ENCODE measurements around the gene PCDHGB2.
"Not testable (repeated sequence)": the region's sequence is repeated elsewhere in the genome, so short reads cannot be mapped to it uniquely, and the experiment has no call there.

Gene PCDHGB2

DNA sequence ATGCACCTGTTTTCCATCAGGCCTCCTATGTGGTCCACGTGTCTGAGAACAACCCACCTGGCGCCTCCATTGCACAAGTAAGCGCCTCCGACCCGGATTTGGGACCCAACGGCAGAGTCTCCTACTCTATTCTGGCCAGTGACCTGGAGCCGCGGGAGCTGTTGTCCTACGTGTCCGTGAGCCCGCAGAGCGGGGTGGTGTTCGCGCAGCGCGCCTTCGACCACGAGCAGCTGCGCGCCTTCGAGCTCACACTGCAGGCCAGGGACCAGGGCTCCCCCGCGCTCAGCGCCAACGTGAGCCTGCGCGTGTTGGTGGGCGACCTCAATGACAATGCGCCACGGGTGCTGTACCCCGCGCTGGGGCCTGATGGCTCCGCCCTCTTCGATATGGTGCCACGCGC, 8.2 kb upstream of the PCDHGB2 start:
- DNase-seq: no peak

DNA sequence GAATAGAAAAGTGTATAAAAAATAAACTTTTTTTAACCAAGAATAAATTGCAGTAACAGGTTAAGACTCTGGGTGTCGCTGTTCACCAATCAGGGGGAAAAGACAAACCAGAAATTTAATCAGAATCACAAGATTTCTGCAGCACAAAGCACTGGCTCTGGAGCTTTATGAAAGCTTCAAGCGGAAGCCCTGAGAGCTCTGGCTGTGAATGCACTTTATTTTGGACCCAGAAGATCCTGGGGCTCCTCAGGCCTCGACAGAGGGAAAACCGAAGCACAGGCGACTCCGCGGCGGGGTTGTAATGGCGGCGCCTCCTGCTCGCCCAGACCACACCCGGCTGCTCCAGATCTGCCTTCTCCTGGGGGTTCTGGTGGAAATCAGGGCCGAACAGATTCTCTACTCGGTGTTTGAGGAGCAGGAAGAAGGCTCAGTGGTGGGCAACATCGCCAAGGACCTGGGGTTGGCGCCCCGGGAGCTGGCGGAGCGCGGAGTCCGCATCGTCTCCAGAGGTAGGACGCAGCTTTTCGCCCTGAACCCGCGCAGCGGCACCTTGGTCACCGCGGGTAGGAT, 4.8 kb upstream of the PCDHGB2 start, which contains the start of gene PCDHGA4:
Gene PCDHGA4 (plus strand): TSS at position 122 of the 570 bp plus-strand sequence. CDS start 87 bp downstream, at position 209.
- no peak for DNase-seq

DNA sequence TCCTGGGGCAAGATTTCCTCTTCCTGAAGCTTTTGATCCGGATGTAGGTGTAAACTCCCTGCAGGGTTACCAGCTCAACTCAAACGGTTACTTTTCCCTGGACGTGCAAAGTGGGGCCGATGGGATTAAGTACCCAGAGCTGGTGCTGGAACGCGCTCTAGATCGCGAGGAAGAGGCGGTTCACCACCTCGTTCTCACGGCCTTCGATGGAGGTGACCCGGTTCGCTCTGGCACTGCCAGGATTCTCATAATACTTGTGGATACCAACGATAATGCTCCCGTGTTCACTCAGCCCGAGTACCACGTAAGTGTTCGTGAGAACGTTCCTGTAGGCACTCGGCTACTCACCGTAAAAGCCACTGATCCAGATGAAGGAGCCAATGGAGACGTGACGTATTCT, 4.2 kb upstream of the PCDHGB2 start:
- no peak for DNase-seq

DNA sequence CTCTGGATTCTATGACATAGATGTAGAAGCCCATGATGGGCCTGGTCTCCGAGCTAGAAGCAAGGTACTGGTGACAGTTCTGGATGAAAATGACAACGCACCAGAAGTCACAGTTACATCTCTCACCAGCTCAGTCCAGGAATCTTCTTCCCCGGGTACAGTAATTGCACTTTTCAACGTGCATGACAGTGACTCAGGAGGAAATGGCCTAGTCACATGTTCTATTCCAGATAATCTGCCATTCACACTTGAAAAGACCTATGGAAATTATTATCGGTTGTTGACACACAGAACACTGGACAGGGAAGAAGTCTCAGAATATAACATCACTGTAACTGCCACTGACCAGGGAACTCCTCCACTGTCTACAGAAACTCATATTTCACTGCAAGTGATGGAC, 3.7 kb upstream of the PCDHGB2 start:
- no peak for DNase-seq

DNA sequence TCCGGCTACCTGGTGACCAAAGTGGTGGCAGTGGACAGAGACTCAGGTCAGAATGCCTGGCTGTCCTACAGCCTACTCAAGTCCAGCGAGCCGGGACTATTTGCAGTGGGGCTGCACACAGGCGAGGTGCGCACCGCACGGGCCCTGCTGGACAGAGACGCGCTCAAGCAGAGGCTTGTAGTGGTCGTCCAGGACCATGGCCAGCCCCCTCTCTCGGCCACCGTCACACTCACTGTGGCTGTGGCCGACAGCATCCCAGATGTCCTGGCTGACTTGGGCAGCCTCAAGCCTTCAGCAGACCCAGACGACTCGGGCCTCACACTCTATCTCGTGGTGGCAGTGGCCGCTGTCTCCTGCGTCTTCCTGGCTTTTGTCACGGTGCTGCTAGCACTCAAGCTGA, 2.8 kb upstream of the PCDHGB2 start:
- DNase-seq: no peak

DNA sequence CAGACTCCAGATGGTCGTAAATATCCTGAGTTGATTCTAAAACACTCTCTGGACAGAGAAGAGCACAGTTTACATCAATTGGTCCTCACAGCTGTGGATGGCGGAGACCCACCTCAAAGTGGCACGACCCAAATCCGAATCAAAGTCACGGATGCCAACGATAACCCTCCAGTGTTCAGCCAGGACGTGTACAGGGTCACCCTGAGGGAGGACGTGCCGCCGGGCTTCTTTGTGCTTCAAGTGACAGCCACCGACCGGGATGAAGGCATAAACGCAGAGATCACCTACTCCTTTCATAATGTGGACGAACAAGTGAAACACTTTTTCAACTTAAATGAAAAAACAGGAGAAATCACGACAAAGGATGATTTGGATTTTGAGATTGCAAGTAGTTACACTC, 891 bp downstream of the PCDHGB2 start:
- DNase-seq: no peak

DNA sequence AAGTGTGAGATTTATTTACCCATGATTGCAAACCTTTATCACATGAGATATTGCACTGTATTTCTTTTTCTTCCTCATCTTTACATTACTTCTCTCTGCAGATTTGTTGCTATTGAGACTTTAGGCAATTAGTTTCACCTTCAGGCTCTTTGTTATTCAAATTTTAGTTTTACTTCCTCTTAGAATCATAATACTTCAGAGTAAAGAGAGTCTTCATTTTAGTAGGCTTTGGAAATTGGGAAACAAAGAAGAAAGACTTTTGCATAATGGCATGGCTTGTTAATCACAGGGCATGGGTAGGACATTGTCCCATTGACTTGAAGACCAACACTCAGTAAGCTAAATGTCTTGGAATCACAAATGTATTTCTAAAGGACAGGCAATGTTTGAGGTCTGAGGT, 2.9 kb downstream of the PCDHGB2 start:
- DNase-seq: no peak

DNA sequence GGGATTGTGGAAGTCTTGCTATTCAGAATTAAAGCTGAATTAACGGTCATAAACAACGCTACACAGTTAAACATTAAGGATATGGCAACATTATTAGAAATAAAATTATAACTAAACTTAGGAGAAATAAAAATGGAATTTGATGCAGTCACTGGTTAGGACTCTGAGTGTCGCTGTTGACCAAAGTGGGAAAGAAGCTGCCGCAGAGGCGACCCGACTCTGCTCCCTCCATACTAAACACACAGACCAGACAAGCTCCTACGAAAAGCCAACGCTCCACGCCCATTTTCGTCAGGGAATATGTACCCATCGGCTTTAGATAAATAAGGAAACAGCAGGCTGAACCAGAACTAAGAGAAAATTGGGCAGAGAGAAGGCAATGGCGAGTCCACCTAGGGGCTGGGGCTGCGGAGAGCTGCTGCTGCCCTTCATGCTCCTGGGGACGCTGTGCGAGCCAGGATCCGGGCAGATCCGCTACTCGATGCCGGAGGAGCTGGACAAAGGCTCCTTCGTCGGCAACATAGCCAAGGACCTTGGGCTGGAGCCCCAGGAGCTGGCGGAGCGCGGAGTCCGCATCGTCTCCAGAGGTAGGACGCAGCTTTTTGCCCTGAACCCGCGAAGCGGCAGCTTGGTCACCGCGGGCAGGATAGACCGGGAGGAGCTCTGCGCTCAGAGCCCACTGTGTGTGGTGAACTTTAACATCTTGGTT, 4.3 kb downstream of the PCDHGB2 start, which contains the start of gene PCDHGA5:
Gene PCDHGA5 (plus strand): TSS at position 211 of the 709 bp plus-strand sequence. CDS start 169 bp downstream, at position 380.
- peak; percentile 35 for DNase-seq

DNA sequence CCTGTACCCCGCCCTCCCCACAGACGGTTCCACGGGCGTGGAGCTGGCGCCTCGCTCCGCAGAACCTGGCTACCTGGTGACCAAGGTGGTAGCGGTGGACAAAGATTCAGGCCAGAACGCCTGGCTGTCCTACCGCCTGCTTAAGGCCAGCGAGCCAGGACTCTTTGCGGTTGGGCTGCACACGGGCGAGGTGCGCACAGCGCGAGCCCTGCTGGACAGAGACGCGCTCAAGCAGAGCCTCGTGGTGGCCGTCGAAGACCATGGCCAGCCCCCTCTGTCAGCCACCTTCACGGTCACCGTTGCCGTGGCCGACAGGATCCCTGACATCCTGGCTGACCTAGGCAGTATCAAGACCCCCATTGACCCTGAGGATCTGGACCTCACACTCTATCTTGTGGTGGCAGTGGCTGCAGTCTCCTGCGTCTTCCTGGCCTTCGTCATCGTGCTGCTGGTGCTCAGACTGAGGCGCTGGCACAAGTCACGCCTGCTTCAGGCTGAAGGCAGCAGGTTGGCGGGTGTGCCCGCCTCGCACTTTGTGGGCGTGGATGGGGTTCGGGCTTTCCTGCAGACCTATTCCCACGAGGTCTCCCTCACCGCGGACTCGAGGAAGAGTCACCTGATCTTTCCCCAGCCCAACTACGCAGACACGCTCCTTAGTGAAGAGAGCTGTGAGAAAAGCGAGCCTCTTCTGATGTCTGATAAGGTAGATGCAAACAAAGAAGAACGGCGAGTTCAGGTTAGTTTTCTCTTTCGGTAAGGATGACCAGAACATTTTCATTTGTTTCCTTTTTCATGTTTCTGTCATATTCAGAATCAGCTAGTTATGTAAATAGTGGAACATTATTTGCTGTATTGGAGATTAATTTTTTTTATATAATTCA, 6.5 kb downstream of the PCDHGB2 start:
- no peak for DNase-seq

DNA sequence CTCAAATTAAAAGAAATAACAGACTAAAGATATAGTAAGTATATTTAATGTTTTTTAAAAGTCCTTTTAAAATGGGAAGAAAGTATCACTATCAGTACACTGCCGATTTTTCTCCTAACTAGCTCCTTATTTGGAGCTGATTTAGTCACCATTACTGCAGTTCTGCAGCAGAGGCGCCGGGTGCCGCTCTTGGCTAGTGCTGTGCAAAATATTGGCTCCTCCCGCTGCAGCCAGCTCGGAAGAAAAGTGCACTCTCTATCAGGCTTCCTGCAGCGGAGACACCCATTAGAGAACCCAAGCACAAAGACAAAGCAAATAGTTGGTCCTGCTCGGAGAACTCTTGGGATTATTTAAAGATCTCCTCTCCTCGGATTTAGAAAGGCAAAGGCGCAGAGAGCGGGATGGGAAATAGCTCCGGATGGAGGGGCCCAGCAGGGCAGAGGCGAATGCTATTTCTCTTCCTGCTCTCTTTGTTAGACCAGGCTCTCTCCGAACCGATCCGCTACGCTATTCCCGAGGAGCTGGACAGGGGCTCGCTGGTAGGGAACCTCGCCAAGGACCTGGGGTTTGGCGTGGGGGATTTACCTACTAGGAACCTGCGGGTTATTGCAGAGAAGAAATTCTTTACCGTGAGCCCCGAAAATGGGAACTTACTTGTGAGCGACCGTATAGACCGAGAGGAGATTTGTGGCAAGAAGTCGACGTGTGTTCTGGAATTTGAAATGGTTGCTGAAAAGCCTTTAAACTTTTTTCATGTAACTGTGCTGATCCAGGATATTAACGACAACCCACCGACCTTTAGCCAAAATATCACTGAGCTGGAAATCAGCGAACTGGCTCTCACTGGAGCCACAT, 10.4 kb downstream of the PCDHGB2 start, which contains the start of gene PCDHGB3:
Gene PCDHGB3 (plus strand): TSS at position 249 of the 855 bp plus-strand sequence. CDS start 153 bp downstream, at position 402.
- DNase-seq: peak; percentile 69

DNA sequence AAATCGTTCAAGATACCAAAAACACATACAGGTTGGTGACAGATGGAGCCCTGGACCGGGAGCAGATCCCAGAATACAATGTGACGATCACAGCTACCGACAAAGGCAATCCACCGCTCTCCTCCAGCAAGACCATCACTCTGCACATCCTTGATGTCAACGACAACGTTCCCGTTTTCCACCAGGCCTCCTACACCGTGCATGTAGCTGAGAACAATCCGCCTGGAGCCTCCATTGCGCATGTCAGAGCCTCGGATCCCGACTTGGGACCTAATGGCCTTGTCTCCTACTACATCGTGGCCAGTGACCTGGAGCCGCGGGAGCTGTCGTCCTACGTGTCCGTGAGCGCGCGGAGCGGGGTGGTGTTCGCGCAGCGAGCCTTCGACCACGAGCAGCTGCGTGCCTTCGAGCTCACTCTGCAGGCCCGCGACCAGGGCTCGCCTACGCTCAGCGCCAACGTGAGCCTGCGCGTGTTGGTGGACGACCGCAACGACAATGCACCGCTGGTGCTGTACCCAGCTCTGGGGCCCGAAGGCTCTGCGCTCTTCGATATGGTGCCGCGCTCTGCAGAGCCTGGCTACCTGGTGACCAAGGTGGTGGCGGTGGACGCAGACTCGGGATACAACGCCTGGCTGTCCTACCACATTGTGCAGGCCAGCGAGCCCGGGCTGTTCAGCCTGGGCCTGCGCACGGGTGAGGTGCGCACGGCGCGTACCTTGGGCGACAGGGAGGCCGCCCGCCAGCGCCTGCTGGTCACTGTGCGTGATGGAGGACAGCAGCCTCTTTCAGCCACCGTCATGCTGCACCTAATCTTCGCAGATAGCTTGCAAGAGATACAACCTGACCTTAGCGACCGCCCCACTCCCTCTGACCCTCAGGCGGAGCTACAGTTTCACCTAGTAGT, 12.0 kb downstream of the PCDHGB2 start:
- no peak for DNase-seq

DNA sequence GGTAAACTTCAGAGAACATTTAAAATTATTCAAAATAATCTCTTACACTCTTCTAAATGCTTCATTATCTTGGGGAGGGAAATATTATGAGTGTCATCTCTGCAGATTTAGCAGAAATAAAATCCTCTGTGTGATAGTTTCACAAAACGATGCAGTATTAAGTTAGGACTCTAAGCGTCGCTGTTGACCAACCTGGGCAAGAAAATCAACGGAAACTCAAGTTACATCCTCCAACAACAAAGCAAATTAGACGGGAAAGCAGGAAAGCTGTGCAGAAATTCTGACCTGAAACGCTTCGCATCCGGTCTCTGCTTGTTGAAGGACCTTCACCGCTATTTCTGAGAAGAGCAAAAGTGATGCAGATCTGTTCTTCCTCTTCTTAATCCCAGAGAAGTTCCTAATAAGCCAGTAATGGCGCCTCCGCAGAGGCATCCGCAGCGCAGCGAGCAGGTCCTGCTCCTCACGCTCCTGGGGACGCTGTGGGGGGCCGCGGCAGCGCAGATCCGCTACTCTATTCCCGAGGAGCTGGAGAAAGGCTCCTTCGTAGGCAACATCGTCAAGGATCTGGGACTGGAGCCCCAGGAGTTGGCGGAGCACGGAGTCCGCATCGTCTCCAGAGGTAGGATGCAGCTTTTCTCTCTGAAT, 14.0 kb downstream of the PCDHGB2 start, which contains the start of gene PCDHGA6:
Gene PCDHGA6 (plus strand): TSS at position 219 of the 645 bp plus-strand sequence. CDS start 193 bp downstream, at position 412.
- DNase-seq: peak; percentile 46

DNA sequence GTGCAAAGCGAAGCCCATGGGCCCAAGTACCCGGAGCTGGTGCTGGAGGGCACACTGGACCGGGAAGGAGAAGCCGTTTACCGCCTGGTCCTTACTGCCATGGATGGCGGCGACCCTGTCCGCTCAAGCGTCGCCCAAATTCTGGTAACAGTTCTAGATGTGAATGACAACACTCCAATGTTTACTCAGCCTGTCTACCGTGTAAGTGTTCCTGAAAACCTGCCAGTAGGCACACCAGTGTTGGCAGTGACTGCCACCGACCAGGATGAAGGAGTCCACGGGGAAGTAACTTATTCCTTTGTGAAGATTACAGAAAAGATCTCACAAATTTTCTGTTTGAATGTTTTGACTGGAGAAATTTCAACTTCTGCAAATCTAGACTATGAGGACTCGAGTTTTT, 14.8 kb downstream of the PCDHGB2 start:
- DNase-seq: no peak

DNA sequence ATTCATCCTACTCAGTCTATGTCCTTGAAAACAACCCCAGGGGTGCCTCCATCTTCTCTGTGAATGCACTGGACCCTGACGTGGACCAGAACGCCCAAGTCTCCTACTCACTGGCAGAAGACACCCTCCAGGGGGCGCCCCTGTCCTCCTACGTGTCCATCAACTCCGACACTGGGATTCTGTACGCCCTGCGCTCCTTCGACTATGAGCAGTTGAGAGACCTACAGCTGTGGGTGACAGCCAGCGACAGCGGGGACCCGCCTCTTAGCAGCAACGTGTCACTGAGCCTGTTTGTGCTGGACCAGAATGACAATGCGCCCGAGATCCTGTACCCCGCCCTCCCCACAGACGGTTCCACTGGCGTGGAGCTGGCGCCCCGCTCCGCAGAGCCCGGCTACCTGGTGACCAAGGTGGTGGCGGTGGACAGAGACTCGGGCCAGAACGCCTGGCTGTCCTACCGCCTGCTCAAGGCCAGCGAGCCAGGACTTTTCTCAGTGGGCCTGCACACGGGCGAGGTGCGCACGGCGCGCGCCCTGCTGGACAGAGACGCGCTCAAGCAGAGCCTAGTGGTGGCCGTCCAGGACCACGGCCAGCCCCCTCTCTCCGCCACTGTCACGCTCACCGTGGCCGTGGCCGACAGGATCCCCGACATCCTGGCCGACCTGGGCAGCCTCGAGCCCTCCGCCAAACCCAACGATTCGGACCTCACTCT, 15.8 kb downstream of the PCDHGB2 start:
- DNase-seq: not testable (repeated sequence)

DNA sequence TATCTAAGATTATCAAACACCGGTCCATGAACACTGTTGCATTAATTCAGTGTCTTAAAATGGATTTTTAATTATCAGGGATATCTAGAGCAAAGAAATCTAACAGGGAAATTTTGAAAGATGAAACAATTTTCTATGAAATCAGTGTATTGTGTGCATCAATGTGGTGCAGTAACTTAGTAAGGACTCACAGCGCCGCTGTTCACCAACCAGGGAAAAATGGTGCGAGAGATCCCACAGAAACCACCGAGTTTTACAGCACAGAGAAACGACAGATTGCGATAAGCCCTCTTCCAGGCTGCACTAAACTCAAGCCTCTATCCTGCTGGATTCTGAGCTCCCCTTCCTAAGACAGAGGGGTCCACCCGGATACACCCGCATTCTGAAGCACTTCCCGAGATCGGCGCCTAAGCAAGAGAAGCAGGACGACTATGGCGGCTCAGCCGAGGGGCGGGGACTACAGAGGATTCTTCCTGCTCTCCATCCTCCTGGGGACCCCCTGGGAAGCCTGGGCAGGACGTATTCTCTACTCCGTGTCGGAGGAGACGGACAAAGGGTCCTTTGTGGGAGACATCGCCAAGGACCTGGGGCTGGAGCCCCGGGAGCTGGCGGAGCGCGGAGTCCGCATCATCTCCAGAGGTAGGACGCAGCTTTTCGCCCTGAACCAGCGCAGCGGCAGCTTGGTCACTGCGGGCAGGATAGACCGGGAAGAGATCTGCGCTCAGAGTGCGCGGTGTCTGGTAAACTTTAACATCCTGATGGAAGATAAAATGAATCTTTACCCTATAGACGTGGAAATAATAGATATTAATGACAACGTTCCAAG, 22.9 kb downstream of the PCDHGB2 start, which contains the start of gene PCDHGA7:
Gene PCDHGA7 (plus strand): TSS at position 274 of the 826 bp plus-strand sequence. CDS start 158 bp downstream, at position 432.
- peak; percentile 52 for DNase-seq

DNA sequence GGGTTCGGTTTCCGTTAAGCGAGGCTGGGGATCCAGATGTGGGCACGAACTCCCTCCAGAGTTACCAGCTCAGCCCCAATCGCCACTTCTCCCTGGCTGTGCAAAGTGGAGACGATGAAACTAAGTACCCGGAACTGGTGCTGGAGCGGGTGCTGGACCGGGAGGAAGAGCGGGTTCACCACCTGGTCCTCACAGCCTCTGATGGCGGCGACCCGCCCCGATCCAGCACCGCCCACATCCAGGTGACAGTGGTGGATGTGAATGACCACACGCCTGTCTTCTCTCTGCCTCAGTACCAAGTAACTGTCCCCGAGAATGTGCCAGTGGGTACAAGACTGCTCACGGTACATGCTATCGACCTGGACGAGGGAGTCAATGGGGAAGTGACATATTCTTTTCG, 23.6 kb downstream of the PCDHGB2 start:
- DNase-seq: no peak

DNA sequence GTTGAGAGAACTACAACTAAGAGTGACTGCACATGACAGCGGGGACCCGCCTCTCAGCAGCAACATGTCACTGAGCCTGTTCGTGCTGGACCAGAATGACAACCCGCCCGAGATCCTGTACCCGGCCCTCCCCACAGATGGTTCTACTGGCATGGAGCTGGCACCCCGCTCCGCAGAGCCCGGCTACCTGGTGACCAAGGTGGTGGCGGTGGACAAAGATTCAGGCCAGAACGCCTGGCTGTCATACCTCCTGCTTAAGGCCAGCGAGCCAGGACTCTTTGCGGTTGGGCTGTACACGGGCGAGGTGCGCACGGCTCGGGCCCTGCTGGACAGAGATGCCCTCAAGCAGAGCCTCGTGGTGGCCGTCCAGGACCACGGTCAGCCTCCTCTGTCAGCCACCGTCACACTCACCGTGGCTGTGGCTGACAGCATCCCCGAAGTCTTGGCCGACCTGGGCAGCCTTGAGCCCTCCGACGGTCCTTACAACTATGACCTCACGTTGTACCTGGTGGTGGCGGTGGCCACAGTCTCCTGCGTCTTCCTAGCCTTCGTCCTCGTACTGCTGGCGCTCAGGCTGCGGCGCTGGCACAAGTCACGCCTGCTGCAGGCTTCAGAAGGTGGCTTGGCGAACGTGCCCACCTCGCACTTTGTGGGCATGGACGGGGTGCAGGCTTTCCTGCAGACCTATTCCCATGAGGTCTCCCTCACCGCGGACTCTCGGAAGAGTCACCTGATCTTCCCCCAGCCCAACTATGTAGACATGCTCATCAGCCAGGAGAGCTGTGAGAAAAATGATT, 24.9 kb downstream of the PCDHGB2 start:
- no peak for DNase-seq

Data from fibroblast of skin of right biceps (primary cell).